NAMALWA (cell line): ENCODE data around the gene INSIG2.
A peak's percentile ranks its signal among the peaks of the same experiment; 100 is the strongest.
"Not testable (repeated sequence)": the region's sequence is repeated elsewhere in the genome, so short reads cannot be mapped to it uniquely, and the experiment has no call there.

Experiments
- DNase-seq: peaks from one replicate; pipeline ENCODE4 v3.0.0-alpha.2; 2015; ENCODE audit warnings: low spot score

Gene INSIG2

GRCh38 chr2:118061135-118061955 is 26.9 kb upstream of the INSIG2 start:
- peak; percentile 78 for DNase-seq

- no peak for DNase-seq
These were observed 26.2 kb upstream of the INSIG2 start for GRCh38 chr2:118062048-118062447.

- no peak for DNase-seq
These were observed 25.6 kb upstream of the INSIG2 start for GRCh38 chr2:118062669-118063068.

- no peak for DNase-seq
These were observed 23.1 kb upstream of the INSIG2 start for GRCh38 chr2:118065015-118065706.

GRCh38 chr2:118065921-118066511 is 22.3 kb upstream of the INSIG2 start:
- no peak for DNase-seq

GRCh38 chr2:118077636-118078247 is 10.5 kb upstream of the INSIG2 start:
- DNase-seq = no peak

GRCh38 chr2:118078734-118079133 is 9.5 kb upstream of the INSIG2 start:
- no peak for DNase-seq

GRCh38 chr2:118084491-118085089 is 3.7 kb upstream of the INSIG2 start:
- DNase-seq = no peak

GRCh38 chr2:118085173-118086023 is 2.9 kb upstream of the INSIG2 start:
- no peak for DNase-seq

GRCh38 chr2:118086024-118086633 is 2.1 kb upstream of the INSIG2 start:
- DNase-seq = no peak

GRCh38 chr2:118089139-118089800 is 999 bp downstream of the INSIG2 start:
- peak; percentile 63 for DNase-seq

- no peak for DNase-seq
These were observed 2.3 kb downstream of the INSIG2 start for GRCh38 chr2:118090387-118091139.

GRCh38 chr2:118091140-118091478 is 2.8 kb downstream of the INSIG2 start:
- no peak for DNase-seq

GRCh38 chr2:118091631-118092030 is 3.4 kb downstream of the INSIG2 start:
- no peak for DNase-seq

GRCh38 chr2:118094102-118094501 is 5.8 kb downstream of the INSIG2 start:
- DNase-seq = not testable (repeated sequence)

- no peak for DNase-seq
These were observed 6.2 kb downstream of the INSIG2 start for GRCh38 chr2:118094503-118094902.

- DNase-seq = no peak
These were observed 7.3 kb downstream of the INSIG2 start for GRCh38 chr2:118095610-118096009.

- DNase-seq = no peak
These were observed 9.4 kb downstream of the INSIG2 start for GRCh38 chr2:118097657-118098056.

GRCh38 chr2:118098307-118099030 is 10.2 kb downstream of the INSIG2 start:
- DNase-seq = no peak
